Nephron (organoid): ENCODE results near the gene LYPD4.
A peak's percentile ranks its signal among the peaks of the same experiment; 100 is the strongest.

Source experiments
- H3K27ac Mint-ChIP-seq, 3 experiments: 2 replicates each; pipeline ENCODE4 v1.8.0; 2020; ENCODE audit warnings: mixed read lengths in 3 of 3, mild to moderate bottlenecking in 2 of 3, moderate library complexity in 1 of 3
- H3K27me3 Mint-ChIP-seq: 2 replicates; pipeline ENCODE4 v1.8.0; 2021; ENCODE audit warnings: low read depth, mild to moderate bottlenecking, moderate library complexity, mixed read lengths
- H3K36me3 Mint-ChIP-seq: 2 replicates; pipeline ENCODE4 v1.8.0; 2020; ENCODE audit warnings: low read depth, mixed read lengths
- H3K4me1 Mint-ChIP-seq: 2 replicates; pipeline ENCODE4 v1.8.0; 2020; ENCODE audit warnings: mixed read lengths
- H3K4me3 Mint-ChIP-seq, 3 experiments: 2 replicates each; pipeline ENCODE4 v1.8.0; 2020; ENCODE audit warnings: mild to moderate bottlenecking in 3 of 3, mixed read lengths in 3 of 3, moderate library complexity in 2 of 3
- H3K9me3 Mint-ChIP-seq: 2 replicates; pipeline ENCODE4 v1.8.0; 2020; ENCODE audit warnings: mixed read lengths
- CTCF ChIP-seq, 3 experiments: fragments of 200-600 bp; sonication (generic); IDR thresholded peaks; one replicate each; pipeline ENCODE4 v1.5.0; 2021; ENCODE audit warnings: antibody characterized with exemption in 3 of 3; ENCODE audit not compliant: unreplicated experiment in 3 of 3

The LYPD4 gene

GRCh38 chr19:41845001-41845050 is 343 bp upstream of the LYPD4 start, which contains the start of gene DMRTC2:
DMRTC2 (plus strand) TSS chr19:41845042; CDS start chr19:41847429, 2,387 bp downstream.
- H3K4me3 Mint-ChIP-seq = no peak within 1 kb of the TSS
- no peaks in the 10 kb centered on the region for H3K36me3 Mint-ChIP-seq
- H3K9me3 Mint-ChIP-seq = peaks cover 5% of the 10 kb centered on the region
- no peaks in the 10 kb centered on the region for H3K4me1 Mint-ChIP-seq
- H3K27me3 Mint-ChIP-seq = peaks cover 40% of the 10 kb centered on the region
- H3K27ac Mint-ChIP-seq = no peak within 1 kb of the TSS
- TF ChIP-seq CTCF (IDR thresholded peaks at IDR 0.05; ENCODE audit: unreplicated experiment in 3 of 3) = no peak

GRCh38 chr19:41843371-41843770 is 1.1 kb downstream of the LYPD4 start:
- Mint-ChIP-seq H3K4me1 (no peaks in the 10 kb centered on the region), H3K9me3 (peaks cover 5% of the 10 kb centered on the region), H3K27me3 (peaks cover 38% of the 10 kb centered on the region), H3K4me3 (no peak overlapping the region), H3K27ac (no peak overlapping the region), H3K36me3 (no peaks in the 10 kb centered on the region)
- no peak for TF ChIP-seq CTCF (IDR thresholded peaks at IDR 0.05; ENCODE audit: unreplicated experiment in 3 of 3)

- Mint-ChIP-seq H3K4me1 (no peaks in the 10 kb centered on the region), H3K36me3 (no peaks in the 10 kb centered on the region), H3K9me3 (peaks cover 4% of the 10 kb centered on the region), H3K27me3 (peaks cover 59% of the 10 kb centered on the region), H3K27ac (no peak overlapping the region), H3K4me3 (no peak overlapping the region)
- no peak for TF ChIP-seq CTCF (IDR thresholded peaks at IDR 0.05; ENCODE audit: unreplicated experiment in 3 of 3)
These were observed 5.3 kb downstream of the LYPD4 start for GRCh38 chr19:41839211-41839610.

GRCh38 chr19:41837981-41838708 is 6.3 kb downstream of the LYPD4 start:
- Mint-ChIP-seq H3K4me3 (no peak overlapping the region), H3K36me3 (no peaks in the 10 kb centered on the region), H3K4me1 (no peaks in the 10 kb centered on the region), H3K27ac (no peak overlapping the region), H3K27me3 (peaks cover 48% of the 10 kb centered on the region), H3K9me3 (no peaks in the 10 kb centered on the region)
- TF ChIP-seq CTCF (IDR thresholded peaks at IDR 0.05; ENCODE audit: unreplicated experiment in 3 of 3) = no peak

GRCh38 chr19:41821003-41821735 is 23.3 kb downstream of the LYPD4 start:
- Mint-ChIP-seq H3K36me3 (no peaks in the 10 kb centered on the region), H3K9me3 (no peaks in the 10 kb centered on the region), H3K27ac (no peak overlapping the region), H3K4me3 (no peak overlapping the region), H3K27me3 (peaks cover 19% of the 10 kb centered on the region), H3K4me1 (no peaks in the 10 kb centered on the region)
- TF ChIP-seq CTCF (IDR thresholded peaks at IDR 0.05; ENCODE audit: unreplicated experiment in 3 of 3) = peak; percentile 29 to 50 (median 43)

- Mint-ChIP-seq H3K27me3 (peaks cover 6% of the 10 kb centered on the region), H3K27ac (no peak overlapping the region), H3K36me3 (no peaks in the 10 kb centered on the region), H3K4me1 (no peaks in the 10 kb centered on the region), H3K9me3 (no peaks in the 10 kb centered on the region), H3K4me3 (no peak overlapping the region)
- TF ChIP-seq CTCF (IDR thresholded peaks at IDR 0.05; ENCODE audit: unreplicated experiment in 3 of 3) = no peak
These were observed 27.7 kb downstream of the LYPD4 start for GRCh38 chr19:41816761-41817160.
